ENCODE results near the gene NAT9.
A peak's percentile ranks its signal among the peaks of the same experiment; 100 is the strongest.

The NAT9 gene

GRCh38 chr17:74740641-74741387 lies 35.3 kb downstream of the NAT9 start:
- H3K4me3 ChIP-seq (ENCODE audit: low read depth, low read length): no peak overlapping the region
- no peak for TF ChIP-seq MAX (IDR thresholded peaks at IDR 0.05; ENCODE audit: low read depth, low read length)
- no peak for TF ChIP-seq POLR2A (IDR thresholded peaks at IDR 0.05; ENCODE audit: extremely low read depth, insufficient read length)
- no peak for TF ChIP-seq CTCF (IDR thresholded peaks at IDR 0.05; ENCODE audit: low read depth, low read length)
- TF ChIP-seq MYC (IDR thresholded peaks at IDR 0.05; ENCODE audit: low read depth, low read length): no peak
- DNase-seq (ENCODE audit: low read depth): no peak

GRCh38 chr17:74740173-74740572 lies 36.0 kb downstream of the NAT9 start:
- no peak overlapping the region for H3K4me3 ChIP-seq (ENCODE audit: low read depth, low read length)
- no peak for DNase-seq (ENCODE audit: low read depth)
- TF ChIP-seq POLR2A (IDR thresholded peaks at IDR 0.05; ENCODE audit: extremely low read depth, insufficient read length): no peak
- TF ChIP-seq MYC (IDR thresholded peaks at IDR 0.05; ENCODE audit: low read depth, low read length): no peak
- no peak for TF ChIP-seq MAX (IDR thresholded peaks at IDR 0.05; ENCODE audit: low read depth, low read length)
- TF ChIP-seq CTCF (IDR thresholded peaks at IDR 0.05; ENCODE audit: low read depth, low read length): no peak

GRCh38 chr17:74739227-74739831 lies 36.8 kb downstream of the NAT9 start:
- TF ChIP-seq MAX (IDR thresholded peaks at IDR 0.05; ENCODE audit: low read depth, low read length): no peak
- no peak for TF ChIP-seq MYC (IDR thresholded peaks at IDR 0.05; ENCODE audit: low read depth, low read length)
- TF ChIP-seq POLR2A (IDR thresholded peaks at IDR 0.05; ENCODE audit: extremely low read depth, insufficient read length): no peak
- no peak for TF ChIP-seq CTCF (IDR thresholded peaks at IDR 0.05; ENCODE audit: low read depth, low read length)
- H3K4me3 ChIP-seq (ENCODE audit: low read depth, low read length): peak overlapping the region; percentile 78
- DNase-seq (ENCODE audit: low read depth): peak; percentile 64

- H3K4me3 ChIP-seq (ENCODE audit: low read depth, low read length): peak overlapping the region; percentile 78
- peak; percentile 97 for DNase-seq (ENCODE audit: low read depth)
- TF ChIP-seq MYC (IDR thresholded peaks at IDR 0.05; ENCODE audit: low read depth, low read length) (peak; percentile 35), POLR2A (IDR thresholded peaks at IDR 0.05; ENCODE audit: extremely low read depth, insufficient read length) (peak; percentile 63), CTCF (IDR thresholded peaks at IDR 0.05; ENCODE audit: low read depth, low read length) (no peak), MAX (IDR thresholded peaks at IDR 0.05; ENCODE audit: low read depth, low read length) (peak; percentile 52; the same call in 1 of the 2 replicates)
Measured at GRCh38 chr17:74738051-74738996, 37.8 kb downstream of the NAT9 start.

GRCh38 chr17:74737299-74738050 lies 38.7 kb downstream of the NAT9 start:
- DNase-seq (ENCODE audit: low read depth): peak; percentile 83
- H3K4me3 ChIP-seq (ENCODE audit: low read depth, low read length): peak overlapping the region; percentile 78

More at GRCh38 chr17:74737299-74738050, 38.7 kb downstream of the NAT9 start:
- TF ChIP-seq MYC (IDR thresholded peaks at IDR 0.05; ENCODE audit: low read depth, low read length) (no peak), CTCF (IDR thresholded peaks at IDR 0.05; ENCODE audit: low read depth, low read length) (peak; percentile 45)

Measured in NB4 (cell line).